GM21423 (cell line): Measurements from ENCODE around the gene ADGRG3.
"Not testable (repeated sequence)": the region's sequence is repeated elsewhere in the genome, so short reads cannot be mapped to it uniquely, and the experiment has no call there.

ENCODE experiments used
- ATAC-seq: cut with Tn5 transposase; IDR thresholded peaks from one replicate; pipeline ENCODE4 v1.9.1; 2021; ENCODE audit warnings: mild to moderate bottlenecking, moderate library complexity; ENCODE audit not compliant: unreplicated experiment

Gene ADGRG3

DNA sequence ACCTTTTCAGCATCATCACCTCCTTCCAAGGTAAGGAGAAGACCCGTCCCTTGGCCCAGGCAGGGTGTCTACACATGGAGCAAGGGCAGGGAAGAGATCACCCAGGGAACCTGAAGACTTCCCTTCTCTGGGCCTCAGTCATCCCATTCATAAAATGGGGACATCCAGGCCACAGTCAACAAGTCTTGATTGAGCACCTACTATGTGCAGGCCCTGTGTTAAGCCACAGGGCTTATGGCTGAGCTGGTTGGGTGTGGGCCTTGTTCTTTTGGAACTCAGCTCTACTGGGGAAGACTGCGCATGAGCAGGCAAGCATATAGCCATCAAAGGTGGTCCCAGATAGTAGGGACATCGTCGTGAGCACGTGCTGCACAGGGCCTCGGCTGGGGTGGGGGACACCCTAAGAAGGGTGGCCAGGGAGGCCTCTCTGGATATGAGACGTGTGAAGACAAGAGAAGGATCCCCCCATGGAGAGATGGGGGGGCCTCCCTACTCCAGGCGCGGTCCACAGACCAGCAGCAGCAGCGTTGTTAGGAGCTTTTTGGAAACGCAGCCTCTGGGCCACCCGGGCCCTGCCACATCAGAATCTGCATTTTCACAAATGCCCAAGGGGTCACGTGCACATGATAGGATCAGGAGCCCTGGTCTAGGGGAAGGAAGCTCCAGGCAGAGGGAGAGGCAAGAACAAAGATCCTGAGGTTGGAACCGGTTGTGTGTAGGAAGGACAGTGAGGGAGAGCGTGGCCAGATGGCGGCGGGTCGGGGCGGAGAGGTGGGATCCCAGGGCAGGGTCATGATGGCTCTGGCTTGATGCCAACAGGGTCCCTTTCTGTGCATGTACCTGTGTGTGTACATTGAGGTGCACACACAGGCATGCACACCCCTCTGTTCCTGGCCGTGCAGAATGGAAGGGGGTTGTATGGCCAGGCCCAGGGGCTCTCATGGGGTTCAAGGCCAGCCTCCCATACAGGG is 5.9 kb upstream of the ADGRG3 start:
- no peak for ATAC-seq

DNA sequence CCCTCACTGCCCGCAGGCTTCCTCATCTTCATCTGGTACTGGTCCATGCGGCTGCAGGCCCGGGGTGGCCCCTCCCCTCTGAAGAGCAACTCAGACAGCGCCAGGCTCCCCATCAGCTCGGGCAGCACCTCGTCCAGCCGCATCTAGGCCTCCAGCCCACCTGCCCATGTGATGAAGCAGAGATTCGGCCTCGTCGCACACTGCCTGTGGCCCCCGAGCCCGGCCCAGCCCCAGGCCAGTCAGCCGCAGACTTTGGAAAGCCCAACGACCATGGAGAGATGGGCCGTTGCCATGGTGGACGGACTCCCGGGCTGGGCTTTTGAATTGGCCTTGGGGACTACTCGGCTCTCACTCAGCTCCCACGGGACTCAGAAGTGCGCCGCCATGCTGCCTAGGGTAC is 4.7 kb upstream of the ADGRG3 start:
- no peak for ATAC-seq

DNA sequence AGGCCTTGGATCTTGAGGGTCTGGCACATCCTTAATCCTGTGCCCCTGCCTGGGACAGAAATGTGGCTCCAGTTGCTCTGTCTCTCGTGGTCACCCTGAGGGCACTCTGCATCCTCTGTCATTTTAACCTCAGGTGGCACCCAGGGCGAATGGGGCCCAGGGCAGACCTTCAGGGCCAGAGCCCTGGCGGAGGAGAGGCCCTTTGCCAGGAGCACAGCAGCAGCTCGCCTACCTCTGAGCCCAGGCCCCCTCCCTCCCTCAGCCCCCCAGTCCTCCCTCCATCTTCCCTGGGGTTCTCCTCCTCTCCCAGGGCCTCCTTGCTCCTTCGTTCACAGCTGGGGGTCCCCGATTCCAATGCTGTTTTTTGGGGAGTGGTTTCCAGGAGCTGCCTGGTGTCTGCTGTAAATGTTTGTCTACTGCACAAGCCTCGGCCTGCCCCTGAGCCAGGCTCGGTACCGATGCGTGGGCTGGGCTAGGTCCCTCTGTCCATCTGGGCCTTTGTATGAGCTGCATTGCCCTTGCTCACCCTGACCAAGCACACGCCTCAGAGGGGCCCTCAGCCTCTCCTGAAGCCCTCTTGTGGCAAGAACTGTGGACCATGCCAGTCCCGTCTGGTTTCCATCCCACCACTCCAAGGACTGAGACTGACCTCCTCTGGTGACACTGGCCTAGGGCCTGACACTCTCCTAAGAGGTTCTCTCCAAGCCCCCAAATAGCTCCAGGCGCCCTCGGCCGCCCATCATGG is 4.0 kb upstream of the ADGRG3 start:
- no peak for ATAC-seq

DNA sequence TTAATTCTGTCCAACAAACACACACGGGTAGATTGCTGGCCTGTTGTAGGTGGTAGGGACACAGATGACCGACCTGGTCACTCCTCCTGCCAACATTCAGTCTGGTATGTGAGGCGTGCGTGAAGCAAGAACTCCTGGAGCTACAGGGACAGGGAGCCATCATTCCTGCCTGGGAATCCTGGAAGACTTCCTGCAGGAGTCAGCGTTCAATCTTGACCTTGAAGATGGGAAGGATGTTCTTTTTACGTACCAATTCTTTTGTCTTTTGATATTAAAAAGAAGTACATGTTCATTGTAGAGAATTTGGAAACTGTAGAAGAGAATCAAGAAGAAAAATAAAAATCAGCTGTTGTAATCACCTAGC is 3.5 kb upstream of the ADGRG3 start:
- ATAC-seq, result no peak

DNA sequence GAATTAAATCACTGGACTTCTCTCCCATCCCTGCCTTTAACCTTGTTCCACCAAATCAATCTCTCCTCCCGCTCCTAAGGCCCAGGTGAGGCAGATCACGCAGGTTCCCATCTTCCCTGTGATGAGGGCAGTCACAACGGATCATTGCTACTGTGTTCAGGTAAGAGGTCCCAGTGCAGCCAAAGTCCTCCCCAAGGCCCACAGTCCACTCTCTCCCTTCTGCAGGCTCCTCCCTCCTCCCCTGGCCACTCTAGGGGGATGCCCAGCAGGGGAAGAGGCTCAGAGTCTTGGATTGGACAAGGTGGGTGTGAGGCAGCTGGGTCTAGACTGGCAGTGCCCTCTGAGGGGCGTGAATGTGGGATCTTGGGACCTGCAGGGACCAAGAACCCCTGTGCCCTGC is 2.6 kb upstream of the ADGRG3 start:
- no peak for ATAC-seq

DNA sequence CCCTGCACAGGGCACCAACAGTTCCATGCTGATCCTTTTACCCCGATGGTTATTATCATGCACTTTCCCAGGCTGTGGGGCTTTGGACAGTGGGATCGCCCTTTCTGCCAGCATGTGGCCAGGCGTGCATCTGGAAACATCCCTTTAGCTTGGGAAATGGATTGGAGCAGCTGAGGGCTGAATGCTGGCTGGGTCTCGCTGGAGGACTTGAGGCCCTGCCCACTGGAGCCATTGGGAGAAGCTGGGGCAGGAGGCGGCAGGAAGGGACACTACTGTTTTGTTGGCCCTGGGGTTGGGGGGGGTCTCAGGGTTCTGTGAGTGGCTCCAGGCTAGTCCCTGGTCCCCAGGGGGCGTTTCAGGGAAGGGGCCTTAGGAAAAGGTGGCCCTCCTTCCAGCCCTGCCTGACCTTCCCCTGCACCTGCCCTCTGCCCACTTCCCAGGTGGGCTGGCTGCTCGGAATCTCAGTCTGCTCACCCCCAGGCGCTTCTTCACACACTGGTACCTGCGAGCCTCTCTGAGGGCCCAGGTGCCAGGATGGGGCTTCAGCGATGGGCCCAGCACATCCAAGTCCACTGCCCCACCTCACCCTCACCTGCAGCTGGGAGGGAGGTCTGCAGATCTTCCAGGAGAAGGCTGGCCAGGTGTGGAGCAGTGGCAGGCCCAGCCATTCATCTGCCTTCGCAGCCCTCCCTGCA is 1.6 kb upstream of the ADGRG3 start:
- no peak for ATAC-seq

DNA sequence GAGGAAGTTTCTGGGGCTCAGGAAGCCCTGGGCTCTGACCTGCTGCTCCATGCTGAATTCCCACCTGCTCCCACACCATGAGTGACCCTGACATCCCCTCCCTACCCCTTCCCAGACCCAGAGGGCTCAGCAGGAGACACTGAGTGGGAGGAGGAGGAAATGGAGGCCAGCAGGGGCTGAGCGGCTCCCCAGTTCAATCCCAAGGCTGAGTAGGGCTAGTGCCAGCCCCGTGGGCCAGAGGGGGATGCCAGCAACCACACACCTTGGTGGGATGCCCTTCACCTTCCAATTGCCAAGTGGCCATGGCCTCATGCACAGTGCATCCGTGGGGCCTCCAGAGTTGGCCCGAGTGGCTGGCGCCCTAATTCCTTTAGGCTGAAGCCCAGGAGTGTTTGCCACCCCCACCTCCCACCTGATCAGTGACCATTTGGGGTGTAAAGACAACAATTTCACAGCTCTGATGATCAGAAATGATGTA is 1.0 kb upstream of the ADGRG3 start:
- no peak for ATAC-seq

DNA sequence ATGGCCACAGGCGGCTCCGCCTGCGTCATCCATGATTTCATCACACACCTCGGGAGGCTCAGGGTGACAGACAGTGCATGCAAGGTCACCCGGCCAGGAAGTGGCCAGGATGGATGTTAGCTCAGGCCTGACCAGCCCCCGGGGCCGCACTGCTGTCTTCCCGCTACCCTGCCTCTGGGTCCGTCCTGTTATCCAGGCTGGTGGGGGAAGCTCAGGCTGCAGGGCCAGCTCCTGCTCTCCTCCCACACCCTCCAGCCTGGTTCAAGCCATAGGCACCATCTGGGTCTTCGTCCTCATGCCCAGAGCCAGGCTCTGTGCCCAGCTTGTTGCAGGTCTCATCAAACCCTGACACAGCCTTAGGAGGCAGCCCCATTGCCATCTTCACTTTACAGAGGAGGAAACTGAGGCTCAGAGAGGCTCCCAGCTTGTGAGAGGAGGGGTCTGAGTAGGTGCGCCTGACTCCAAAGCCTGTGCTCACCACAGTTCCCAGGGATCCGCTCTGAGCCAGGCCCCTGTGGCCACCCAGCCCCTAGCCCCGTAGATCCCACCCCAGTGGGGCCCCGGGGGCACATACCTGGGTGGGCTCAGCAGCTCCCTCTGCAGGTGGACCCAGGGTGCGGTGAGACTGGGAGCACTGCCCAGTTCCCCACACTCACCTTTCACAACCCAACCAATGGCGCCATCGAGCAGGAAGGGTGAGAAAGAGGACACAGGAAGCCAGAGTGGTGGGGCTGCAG is 412 bp upstream of the ADGRG3 start:
- ATAC-seq, result no peak

DNA sequence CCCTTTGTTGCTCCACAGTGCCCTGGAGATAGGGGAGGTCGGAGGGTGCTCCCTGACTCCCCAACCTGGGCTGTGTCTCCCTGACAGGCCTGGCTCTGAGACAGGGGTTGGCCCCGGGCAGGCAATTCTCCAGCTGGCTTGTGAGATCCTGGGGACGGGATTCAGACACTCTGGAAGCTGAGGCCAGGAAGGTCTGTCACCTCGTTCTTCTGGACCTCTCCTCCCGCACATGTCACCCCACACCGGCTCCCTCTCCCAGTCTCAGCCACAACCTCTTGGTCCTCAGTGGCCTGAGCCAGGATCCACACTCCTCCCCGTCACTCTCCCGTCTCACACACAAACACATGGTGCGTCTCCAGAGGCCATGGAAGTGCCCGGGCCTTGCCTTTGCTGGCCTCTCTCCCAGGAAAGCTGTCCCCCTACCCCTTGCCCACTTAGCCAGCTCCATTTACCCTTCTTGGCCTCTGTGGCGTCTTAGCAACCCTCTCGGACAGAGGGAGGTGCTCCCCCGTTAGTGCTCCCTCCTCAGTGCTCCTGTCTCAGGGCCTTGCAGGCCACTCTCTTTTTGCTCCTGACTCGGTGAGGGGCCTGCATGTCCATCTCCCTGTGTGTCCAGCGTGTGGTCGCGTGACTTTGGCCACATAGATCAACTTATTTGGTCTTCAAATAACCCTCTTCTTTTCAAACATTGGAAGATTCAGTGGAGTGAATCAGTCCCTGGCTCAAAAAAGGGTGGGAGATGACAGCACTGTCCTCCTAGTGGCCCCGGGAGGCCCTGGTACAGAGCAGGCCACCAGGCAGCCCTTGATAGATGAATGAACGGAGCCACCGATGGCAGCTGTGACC is 747 bp downstream of the ADGRG3 start:
- ATAC-seq, result no peak

DNA sequence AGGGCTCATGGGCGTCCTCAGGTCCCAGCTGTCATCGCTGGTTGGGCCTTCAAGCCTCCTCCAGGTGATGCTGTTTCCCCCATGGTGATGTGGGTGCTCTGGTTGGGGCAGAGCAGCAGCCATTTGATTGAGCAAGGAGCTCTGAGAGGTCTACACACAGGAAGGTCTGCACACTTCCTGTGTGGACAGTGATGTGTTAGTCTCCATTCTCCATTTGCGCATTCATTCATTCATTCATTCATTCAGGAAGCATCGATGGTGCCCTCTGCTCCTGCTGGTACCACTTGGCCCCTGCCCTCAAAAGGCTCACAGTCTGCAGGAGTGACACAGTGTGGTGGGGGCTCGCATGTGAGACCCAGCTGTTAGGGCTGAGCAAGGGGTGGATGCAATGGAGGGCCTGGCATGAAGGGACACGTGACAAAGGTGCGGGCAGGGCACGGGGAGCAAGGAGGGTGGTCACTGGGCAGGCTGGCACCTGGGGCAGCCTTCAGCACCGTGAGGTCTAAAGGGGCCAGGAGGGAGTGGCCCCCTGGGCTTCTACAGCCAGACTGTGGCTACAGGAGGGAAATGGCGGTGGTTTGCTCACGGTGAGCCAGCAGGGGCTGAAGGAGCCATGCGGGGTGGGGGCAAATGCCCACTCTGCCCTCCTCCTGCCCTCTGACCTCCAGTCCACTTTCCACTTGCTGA is 1.5 kb downstream of the ADGRG3 start:
- no peak for ATAC-seq

DNA sequence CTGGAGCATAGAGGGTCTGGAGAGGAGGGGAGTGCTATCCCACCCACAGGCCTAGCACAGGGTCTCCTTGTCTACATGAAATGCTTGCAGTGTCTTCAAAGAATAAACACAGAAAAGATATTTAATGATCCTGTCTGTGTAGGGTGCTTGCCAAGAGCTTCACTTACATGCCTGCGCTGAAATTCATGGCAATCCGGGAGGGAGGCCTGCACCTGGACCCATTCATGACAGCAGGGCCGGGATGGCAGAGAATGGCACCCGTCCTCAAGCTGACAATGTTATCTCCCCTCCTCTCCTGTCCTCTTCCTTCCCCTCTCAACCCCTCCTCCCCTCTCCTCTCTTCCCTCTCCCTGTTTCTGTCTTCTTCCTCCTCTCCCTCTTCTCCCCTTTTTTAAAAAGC is 2.1 kb downstream of the ADGRG3 start:
- ATAC-seq, result no peak

DNA sequence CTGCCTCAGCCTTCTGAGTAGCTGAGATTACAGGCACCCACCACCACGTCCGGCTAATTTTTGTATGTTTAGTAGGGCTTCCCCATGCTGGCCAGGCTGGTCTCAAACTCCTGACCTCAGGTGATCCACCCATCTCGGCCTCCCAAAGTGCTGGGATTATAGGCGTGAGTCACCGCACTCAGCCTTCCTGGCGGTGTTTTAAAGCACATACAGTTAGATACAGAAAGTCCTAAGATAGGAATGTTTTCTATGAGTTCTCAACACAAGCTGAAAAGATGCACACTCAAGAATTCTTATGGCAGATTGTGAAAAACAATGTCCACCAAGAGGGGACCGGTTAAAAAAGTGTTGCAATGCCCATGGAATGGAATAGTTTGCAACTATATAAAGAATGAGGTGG is 3.3 kb downstream of the ADGRG3 start:
- ATAC-seq, result not testable (repeated sequence)

DNA sequence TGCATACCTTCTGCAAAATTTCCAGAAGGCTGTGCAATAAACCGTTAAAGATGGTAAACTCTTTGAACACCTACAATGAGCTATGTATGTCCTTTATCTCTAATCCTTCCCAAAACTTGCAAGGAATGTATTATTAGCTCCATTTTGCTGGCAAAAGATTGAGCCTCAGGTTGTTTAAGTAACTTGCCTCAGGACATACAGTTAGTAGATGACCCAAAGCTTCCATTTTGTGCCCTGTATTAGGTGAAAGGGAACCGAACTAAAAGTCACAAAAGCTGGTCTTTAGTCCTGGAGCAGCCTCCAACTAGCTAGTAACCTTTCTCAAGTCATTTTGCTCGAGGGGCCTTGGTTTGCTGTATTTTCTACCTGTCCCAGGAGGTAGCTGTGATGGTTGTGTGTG is 4.3 kb downstream of the ADGRG3 start:
- ATAC-seq, result no peak

DNA sequence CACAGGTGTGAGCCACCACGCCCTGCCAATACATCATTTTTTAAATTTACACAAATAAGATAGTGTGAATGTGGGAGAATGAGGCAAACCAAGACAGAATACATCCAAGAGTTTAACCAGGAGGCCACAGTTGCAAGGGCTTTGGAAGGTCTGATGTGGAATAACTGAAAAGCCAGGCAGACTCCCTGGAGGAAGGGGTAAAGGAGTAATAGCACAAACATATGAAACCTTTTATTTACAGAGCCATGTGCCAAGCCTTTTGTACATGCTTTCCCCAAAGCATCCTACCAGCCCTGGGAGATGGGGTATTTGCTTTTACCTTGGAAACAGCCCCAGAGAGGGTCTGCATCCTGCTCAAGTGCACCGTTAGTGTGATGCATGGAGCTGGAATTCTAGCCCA is 4.7 kb downstream of the ADGRG3 start:
- ATAC-seq, result no peak

DNA sequence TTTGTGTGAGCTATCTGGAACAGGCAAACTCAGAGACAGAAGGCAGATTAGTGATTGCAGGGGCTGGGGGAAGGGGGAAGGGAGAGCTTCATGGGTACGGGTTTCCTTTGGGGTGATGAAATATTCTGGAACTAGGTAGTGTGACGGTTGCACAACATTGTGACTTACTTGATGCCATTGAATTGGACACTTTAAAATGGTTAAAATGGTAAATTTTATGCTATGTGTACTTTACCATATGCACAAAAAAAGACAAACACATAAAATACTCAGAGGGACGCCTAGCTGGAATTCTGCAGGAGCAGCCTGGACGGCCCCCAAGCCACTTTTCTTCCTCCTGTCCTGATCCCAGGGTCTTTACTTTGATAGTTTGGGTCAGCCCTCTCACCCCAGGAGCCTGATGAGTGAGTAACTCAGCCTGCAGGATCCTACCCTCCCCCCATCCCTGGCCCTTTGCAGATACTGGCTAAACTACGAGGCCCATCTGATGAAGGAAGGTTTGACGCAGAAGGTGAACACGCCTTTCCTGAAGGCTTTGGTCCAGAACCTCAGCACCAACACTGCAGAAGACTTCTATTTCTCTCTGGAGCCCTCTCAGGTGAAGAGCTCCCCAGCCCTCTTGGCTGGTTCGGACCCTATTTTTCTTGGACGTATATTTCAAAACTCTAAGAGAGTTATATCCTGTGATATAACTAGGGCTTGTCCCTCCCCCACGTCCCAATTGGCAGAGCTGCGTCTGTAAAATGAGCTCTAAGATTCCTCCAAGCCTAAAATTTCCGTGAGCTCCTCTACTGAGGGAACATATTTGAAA is 7.8 kb downstream of the ADGRG3 start:
- no peak for ATAC-seq

DNA sequence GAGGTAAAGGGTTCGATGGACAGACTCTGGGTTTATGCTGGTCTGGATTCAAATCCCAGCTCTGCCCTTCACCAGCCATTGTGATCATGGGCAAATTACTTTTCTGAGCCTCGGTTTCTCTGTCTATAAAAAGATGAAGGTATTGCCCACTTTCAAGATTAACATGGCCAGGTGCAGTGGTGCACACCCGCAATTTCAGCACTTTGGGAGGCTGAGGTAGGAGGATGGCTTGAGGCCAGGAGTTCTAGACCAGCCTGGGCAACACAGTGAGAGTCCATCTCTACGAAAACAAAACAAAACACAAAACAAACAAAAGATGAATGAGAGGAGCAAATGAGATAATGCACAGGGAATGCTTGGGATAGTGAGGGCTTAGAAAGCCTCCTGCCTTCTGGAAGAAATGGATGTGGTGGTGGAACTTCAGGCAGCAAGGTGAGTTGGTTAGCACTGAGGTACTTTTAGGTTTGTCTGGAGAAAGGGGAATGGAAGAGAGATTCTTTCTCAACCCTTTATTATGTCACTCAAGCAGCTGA is 8.5 kb downstream of the ADGRG3 start:
- no peak for ATAC-seq

DNA sequence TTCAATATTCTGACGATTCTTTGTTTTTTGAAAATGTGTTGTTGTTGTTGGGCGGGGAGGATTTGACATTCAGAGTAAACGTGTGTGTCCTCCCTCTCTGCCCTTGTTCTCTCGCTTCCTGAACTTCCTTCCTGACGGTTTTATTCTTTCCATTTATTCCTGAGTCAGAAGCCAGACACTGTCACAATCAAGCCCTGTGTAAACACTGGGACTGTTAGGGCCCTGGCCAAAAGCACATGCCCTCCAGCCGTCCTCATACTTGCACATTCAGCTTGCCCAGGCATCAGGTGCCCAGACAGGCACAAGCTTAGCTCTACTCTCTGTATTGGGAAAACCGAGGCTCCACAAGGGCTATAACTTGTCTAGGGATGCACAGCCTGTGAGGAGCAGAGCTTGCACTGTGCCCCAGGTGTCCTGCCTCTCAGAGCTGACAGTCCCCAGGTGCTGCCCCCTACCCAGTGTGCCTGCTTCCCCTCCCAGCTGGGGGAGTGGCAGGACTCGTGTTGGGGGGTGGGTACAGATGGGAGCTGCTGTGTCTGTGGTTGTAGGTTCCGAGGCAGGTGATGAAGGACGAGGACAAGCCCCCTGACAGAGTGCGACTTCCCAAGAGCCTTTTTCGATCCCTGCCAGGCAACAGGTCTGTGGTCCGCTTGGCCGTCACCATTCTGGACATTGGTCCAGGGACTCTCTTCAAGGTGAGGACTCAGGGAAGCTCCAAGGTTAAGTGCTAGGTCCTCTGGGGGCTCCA is 9.7 kb downstream of the ADGRG3 start:
- ATAC-seq, result no peak

DNA sequence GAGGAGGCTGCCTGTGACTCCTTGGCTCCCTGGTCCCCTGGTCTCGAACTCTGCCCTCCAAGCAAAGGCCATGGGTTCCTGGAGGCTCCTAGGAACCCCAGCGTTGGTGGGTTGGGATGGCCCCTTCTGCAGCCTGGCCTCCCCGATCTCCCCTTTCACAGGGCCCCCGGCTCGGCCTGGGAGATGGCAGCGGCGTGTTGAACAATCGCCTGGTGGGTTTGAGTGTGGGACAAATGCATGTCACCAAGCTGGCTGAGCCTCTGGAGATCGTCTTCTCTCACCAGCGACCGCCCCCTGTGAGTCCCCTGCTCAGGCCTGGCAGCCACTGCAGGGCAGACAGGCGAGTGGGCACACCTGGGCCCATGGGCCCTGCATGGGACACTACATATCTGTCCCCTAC is 10.9 kb downstream of the ADGRG3 start:
- ATAC-seq, result no peak
